ENCODE data around the gene SDK1.

Gene SDK1

GRCh38 chr7:3464900-3465622 is 164.0 kb downstream of the SDK1 start:
- no peak for DNase-seq (ENCODE audit: low read depth)
- H3K4me3 ChIP-seq (ENCODE audit: low read length) = no peak overlapping the region
- TF ChIP-seq CTCF (conservative IDR thresholded peaks at IDR 0.05; ENCODE audit: low read length) = no peak

DNA sequence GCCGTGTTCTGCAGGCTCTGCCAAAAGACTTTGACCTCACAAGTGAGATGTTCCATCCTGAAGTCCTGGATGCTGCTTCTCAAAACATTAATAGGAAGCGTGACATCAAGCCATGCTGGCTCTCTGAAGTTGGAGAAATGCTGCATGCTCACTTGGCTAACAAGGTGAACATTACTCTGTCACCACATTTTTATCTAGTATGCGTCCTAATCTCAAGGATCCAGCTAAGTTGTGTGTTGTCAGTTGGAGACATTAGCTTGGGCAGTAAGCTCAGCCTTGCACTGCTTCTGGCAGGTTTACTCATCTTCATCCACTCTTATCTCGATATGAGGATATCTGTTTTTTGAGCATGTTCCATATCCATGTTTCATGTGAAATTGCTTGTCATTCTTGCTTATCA is 165.2 kb downstream of the SDK1 start:
- TF ChIP-seq CTCF (conservative IDR thresholded peaks at IDR 0.05; ENCODE audit: low read length) = no peak

DNA sequence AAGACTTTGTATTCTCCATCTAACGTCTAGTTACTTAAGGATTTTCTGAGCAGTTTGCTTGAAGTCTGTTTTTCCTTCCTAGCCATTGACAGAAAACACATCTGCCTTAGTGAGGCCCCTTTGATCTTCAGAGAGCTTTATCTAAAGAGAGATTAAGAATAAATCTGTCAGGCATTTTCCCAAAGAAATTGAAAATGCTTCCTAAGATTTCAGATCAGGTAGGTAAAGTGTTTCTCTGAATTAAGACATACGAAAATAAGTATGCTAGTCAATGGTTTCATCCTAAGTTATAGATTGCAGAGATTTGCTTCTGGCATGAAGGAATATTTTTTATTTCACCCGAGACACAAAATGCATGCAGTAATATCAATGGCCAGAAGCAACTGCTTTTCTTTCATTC is 168.6 kb downstream of the SDK1 start:
- no peak for TF ChIP-seq CTCF (conservative IDR thresholded peaks at IDR 0.05; ENCODE audit: low read length)
- no peak for DNase-seq (ENCODE audit: low read depth)

More for the DNA sequence above, 165.2 kb downstream of the SDK1 start:
- no peak overlapping the region for H3K4me3 ChIP-seq (ENCODE audit: low read length)
- no peak for DNase-seq (ENCODE audit: low read depth)

DNA sequence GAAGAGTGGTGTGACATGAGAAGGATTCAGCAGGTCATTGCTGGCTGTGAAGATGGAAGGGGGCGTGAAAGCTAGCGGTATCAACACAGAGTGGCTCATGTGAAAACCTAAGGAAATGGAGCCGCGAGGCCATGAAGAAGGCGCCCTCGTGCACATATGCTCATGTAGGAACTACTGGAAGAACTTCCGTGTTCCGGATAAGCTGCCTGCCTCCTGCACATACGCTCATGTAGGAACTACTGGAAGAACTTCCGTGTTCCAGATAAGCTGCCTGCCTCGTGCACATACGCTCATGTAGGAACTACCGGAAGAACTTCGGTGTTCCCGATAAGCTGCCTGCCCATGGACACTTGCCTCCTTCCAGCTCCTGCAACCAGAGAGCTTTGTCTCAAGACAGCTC is 179.1 kb downstream of the SDK1 start:
- no peak for TF ChIP-seq CTCF (conservative IDR thresholded peaks at IDR 0.05; ENCODE audit: low read length)
- H3K4me3 ChIP-seq (ENCODE audit: low read length) = no peak overlapping the region
- no peak for DNase-seq (ENCODE audit: low read depth)

More for the DNA sequence above, 168.6 kb downstream of the SDK1 start:
- H3K4me3 ChIP-seq (ENCODE audit: low read length) = no peak overlapping the region

DNA sequence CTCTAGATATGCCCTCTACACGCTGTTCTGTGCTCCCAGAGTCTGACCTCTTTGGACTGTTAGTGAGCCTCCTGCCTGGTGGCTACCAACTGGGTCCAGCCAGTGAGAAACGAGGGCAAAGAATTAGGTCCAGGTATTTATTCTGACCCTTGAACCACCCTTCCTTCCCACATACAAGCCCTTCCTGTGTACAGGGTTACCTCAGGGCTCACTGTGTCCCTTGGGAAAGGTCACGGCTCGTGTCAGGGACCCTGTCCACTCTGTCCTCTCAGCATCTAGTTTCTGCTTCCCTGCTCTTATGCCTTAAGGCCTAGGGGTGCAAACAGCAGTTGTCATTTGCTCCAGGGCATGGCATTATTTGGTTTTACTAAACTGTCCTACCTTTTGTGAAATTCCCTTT is 180.4 kb downstream of the SDK1 start:
- DNase-seq (ENCODE audit: low read depth) = no peak
- no peak for TF ChIP-seq CTCF (conservative IDR thresholded peaks at IDR 0.05; ENCODE audit: low read length)
- H3K4me3 ChIP-seq (ENCODE audit: low read length) = no peak overlapping the region

DNA sequence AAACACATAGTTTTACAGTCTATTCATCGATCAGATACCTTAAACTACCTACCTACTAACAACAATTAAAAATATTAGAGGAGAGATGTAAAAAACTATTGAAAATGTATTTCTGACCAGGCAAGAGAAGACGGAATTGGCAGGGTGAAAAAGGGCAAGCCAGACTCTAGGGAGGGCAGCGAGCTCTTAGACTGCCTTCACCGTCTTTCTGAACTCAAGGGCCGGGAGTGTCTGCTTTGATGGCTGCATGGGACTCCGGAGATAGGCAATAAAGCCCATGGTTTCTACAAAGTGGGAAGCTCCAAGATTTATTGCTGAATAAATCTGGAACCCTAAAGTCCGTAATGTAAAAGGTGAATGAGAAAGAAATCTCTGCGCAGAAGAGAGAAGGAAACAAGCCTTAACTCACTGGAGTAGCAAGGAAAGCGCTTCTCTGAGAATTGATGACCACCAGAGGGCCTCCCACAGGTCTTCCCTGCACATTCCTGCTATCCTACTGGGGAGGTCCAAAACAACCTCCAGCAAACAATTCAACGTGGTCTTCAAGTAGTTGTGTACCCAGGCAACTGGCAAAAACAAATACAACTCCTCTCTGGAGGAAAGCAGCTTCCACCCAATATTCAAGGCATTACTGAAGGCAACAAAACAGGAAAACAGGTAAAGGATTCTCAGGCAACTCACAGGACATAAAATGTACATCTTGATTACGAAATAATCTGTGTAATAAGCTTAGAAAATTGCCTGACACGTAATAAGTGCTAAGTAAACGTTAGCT is 181.3 kb downstream of the SDK1 start:
- no peak for DNase-seq (ENCODE audit: low read depth)

More for the DNA sequence above, 181.3 kb downstream of the SDK1 start:
- no peak overlapping the region for H3K4me3 ChIP-seq (ENCODE audit: low read length)
- TF ChIP-seq CTCF (conservative IDR thresholded peaks at IDR 0.05; ENCODE audit: low read length) = no peak

All from AG10803 (cell line).